CD4-positive, alpha-beta T cell treated with Interleukin-6 at 100 ng/mL for 8 hours (primary cell): Measurements from ENCODE around the gene TBC1D24.

Experiments
- DNase-seq: peaks from one replicate; pipeline ENCODE4 v3.0.0-alpha.2; 2020; ENCODE audit warnings: mixed read lengths, low spot score

The TBC1D24 gene

GRCh38 chr16:2450535-2450934 lies 24.4 kb upstream of the TBC1D24 start:
- DNase-seq: no peak

GRCh38 chr16:2450975-2451381 lies 23.9 kb upstream of the TBC1D24 start:
- no peak for DNase-seq

GRCh38 chr16:2451851-2452320 lies 23.0 kb upstream of the TBC1D24 start:
- no peak for DNase-seq

- DNase-seq: no peak
Observed at GRCh38 chr16:2452650-2453049, 22.3 kb upstream of the TBC1D24 start.

GRCh38 chr16:2455081-2455845 lies 19.7 kb upstream of the TBC1D24 start:
- no peak for DNase-seq

GRCh38 chr16:2456551-2457153 lies 18.3 kb upstream of the TBC1D24 start:
- DNase-seq: no peak

- DNase-seq: no peak
Observed at GRCh38 chr16:2457267-2457666, 17.7 kb upstream of the TBC1D24 start.

- DNase-seq: no peak
Observed at GRCh38 chr16:2457946-2458345, 17.0 kb upstream of the TBC1D24 start.

GRCh38 chr16:2458887-2459646 lies 15.9 kb upstream of the TBC1D24 start:
- DNase-seq: no peak

- DNase-seq: peak; percentile 97
Observed at GRCh38 chr16:2459647-2460390, 15.1 kb upstream of the TBC1D24 start, which contains the start of gene TEDC2. TEDC2 (plus strand) TSS chr16:2460109; CDS start chr16:2460145, 36 bp downstream.

GRCh38 chr16:2460391-2460713 lies 14.6 kb upstream of the TBC1D24 start:
- DNase-seq: no peak

GRCh38 chr16:2460916-2461315 lies 14.0 kb upstream of the TBC1D24 start:
- DNase-seq: no peak

- no peak for DNase-seq
Observed at GRCh38 chr16:2462031-2462866, 12.7 kb upstream of the TBC1D24 start.

- DNase-seq: no peak
Observed at GRCh38 chr16:2464333-2464732, 10.6 kb upstream of the TBC1D24 start.

- DNase-seq: no peak
Observed at GRCh38 chr16:2465653-2466415, 9.1 kb upstream of the TBC1D24 start.

GRCh38 chr16:2466667-2467527 lies 8.0 kb upstream of the TBC1D24 start:
- DNase-seq: no peak

GRCh38 chr16:2467528-2468232 lies 7.2 kb upstream of the TBC1D24 start:
- no peak for DNase-seq

- no peak for DNase-seq
Observed at GRCh38 chr16:2468233-2468724, 6.6 kb upstream of the TBC1D24 start.
